Natural killer cell (primary cell): ENCODE results near the gene SLC44A5. TPM values are rescaled to one million over a fixed set of nuclear protein-coding genes. Genes with fewer than 3 reads are reported as not detected.

Experiments used
- ATAC-seq, 3 donors: fragments of 150-1000 bp in 2 of 3; fragments of 200-7000 bp in 1 of 3; cut with Tn5 transposase; 1 replicate in 1 of 3; 2 replicates in 2 of 3; pipeline ENCODE4 v1.10.0; 2021; ENCODE audit warnings: mild to moderate bottlenecking in 2 of 3, moderate library complexity in 2 of 3
- DNase-seq, 2 donors: peaks; one replicate each; pipeline versions ENCODE4 v3.0.0 to v3.0.0-alpha.2; 2013 to 2021; ENCODE audit warnings: mixed read lengths in 1 of 2
- H3K27ac ChIP-seq: one replicate; pipeline ENCODE4 v1.5.1; 2013; ENCODE audit warnings: mild to moderate bottlenecking, low read length
- H3K27me3 ChIP-seq: one replicate; pipeline ENCODE4 v1.6.1; 2013; ENCODE audit warnings: low read length; ENCODE audit not compliant: control insufficient read depth, insufficient read depth
- H3K36me3 ChIP-seq: one replicate; pipeline ENCODE4 v1.6.1; 2013; ENCODE audit warnings: low read length; ENCODE audit not compliant: control insufficient read depth, insufficient read depth
- H3K4me1 ChIP-seq: one replicate; pipeline ENCODE4 v1.6.1; 2013; ENCODE audit warnings: low read length; ENCODE audit not compliant: control insufficient read depth, insufficient read depth
- H3K4me3 ChIP-seq: one replicate; pipeline ENCODE4 v1.5.1; 2013; ENCODE audit warnings: low read length
- H3K9me3 ChIP-seq: one replicate; pipeline ENCODE4 v1.6.1; 2013; ENCODE audit warnings: low read length; ENCODE audit not compliant: control insufficient read depth, insufficient read depth
- H3K27ac Mint-ChIP-seq, 2 donors: one replicate each; pipeline ENCODE4 v1.8.0; 2022; ENCODE audit warnings: mild to moderate bottlenecking in 2 of 2, mixed read lengths in 2 of 2, moderate library complexity in 1 of 2
- H3K27me3 Mint-ChIP-seq, 2 donors: one replicate each; pipeline ENCODE4 v1.8.0; 2022; ENCODE audit warnings: low read depth in 2 of 2, mixed read lengths in 2 of 2
- H3K36me3 Mint-ChIP-seq: one replicate; pipeline ENCODE4 v1.8.0; 2022; ENCODE audit warnings: mixed read lengths
- H3K4me1 Mint-ChIP-seq, 2 donors: one replicate each; pipeline ENCODE4 v1.8.0; 2022; ENCODE audit warnings: mixed read lengths in 2 of 2
- H3K4me3 Mint-ChIP-seq: one replicate; pipeline ENCODE4 v1.8.0; 2022; ENCODE audit warnings: mild to moderate bottlenecking, moderate library complexity, mixed read lengths
- H3K9me3 Mint-ChIP-seq, 2 donors: one replicate each; pipeline ENCODE4 v1.8.0; 2022; ENCODE audit warnings: mixed read lengths in 2 of 2
- CTCF ChIP-seq: fragments of 200-600 bp; IDR thresholded peaks from one replicate; pipeline ENCODE4 v1.8.0; 2022; ENCODE audit warnings: antibody characterized with exemption
- WGBS: methylation state at CpG from one replicate; pipeline ENCODE4 v1.1.7; 2013; ENCODE audit warnings: missing lambda C conversion rate; ENCODE audit not compliant: insufficient coverage; 5-methylcytosine and 5-hydroxymethylcytosine counted together
- intact Hi-C: fragments of 100-400 bp; cut with micrococcal nuclease; formaldehyde crosslinking; loops from one replicate; pipeline ENCODE4 v1.14.2; 2022
- total RNA-seq, 4 donors: library from RNA; stranded (reverse); fragments of 120-200 nt in 1 of 4; gene quantifications; one replicate each; pipeline versions ENCODE4 v1.2.3 to v1.2.4, GENCODE V29; 2013 to 2022

Gene SLC44A5
- total RNA-seq, 3 donors from 2014 or later (not counting 1 experiment from before 2014, with no cell fraction given): 0.15 to 1.2 TPM; not detected in 1

- intact Hi-C loops: no loop called here
- H3K4me1 Mint-ChIP-seq: no peaks in the 10 kb centered on the region
Observed at GRCh38 chr1:75471252-75471651, 139.7 kb downstream of the SLC44A5 start.

GRCh38 chr1:75470448-75470847, 140.5 kb downstream of the SLC44A5 start:
- Mint-ChIP-seq H3K4me1 (no peaks in the 10 kb centered on the region), H3K36me3 (no peaks in the 10 kb centered on the region), H3K9me3 (peaks cover 11 to 14% of the 10 kb centered on the region in 2 donors), H3K27ac (no peak overlapping the region), H3K4me3 (no peak overlapping the region), H3K27me3 (no peaks in the 10 kb centered on the region)
- ATAC-seq (no peak), DNase-seq (no peak)
- no peaks in the 10 kb centered on the region for H3K27me3 ChIP-seq
- 90% methylated on average over 5 of the region's 6 CpGs for WGBS
- no peaks in the 10 kb centered on the region for H3K36me3 ChIP-seq
- no peak for TF ChIP-seq CTCF
- no peak overlapping the region for H3K4me3 ChIP-seq
- no peaks in the 10 kb centered on the region for H3K9me3 ChIP-seq
- H3K4me1 ChIP-seq: no peaks in the 10 kb centered on the region
- intact Hi-C loops: no loop called here
- H3K27ac ChIP-seq: no peak overlapping the region

More at GRCh38 chr1:75471252-75471651, 139.7 kb downstream of the SLC44A5 start:
- H3K9me3 ChIP-seq: no peaks in the 10 kb centered on the region
- TF ChIP-seq CTCF: no peak
- H3K27ac ChIP-seq: no peak overlapping the region
- Mint-ChIP-seq H3K36me3 (no peaks in the 10 kb centered on the region), H3K9me3 (peaks cover 12 to 14% of the 10 kb centered on the region in 2 donors), H3K27ac (no peak overlapping the region), H3K4me3 (no peak overlapping the region), H3K27me3 (no peaks in the 10 kb centered on the region)
- H3K36me3 ChIP-seq: no peaks in the 10 kb centered on the region
- no peak overlapping the region for H3K4me3 ChIP-seq
- no peak for ATAC-seq
- H3K27me3 ChIP-seq: no peaks in the 10 kb centered on the region
- WGBS: 63% methylated on average over 3 of the region's 3 CpGs
- no peak for DNase-seq
- H3K4me1 ChIP-seq: no peaks in the 10 kb centered on the region

- no peak overlapping the region for H3K27ac ChIP-seq
- no peak overlapping the region for H3K4me3 ChIP-seq
- H3K4me1 Mint-ChIP-seq: no peaks in the 10 kb centered on the region
- no peak overlapping the region for H3K4me3 Mint-ChIP-seq
- H3K27me3 ChIP-seq: no peaks in the 10 kb centered on the region
- no peaks in the 10 kb centered on the region for H3K9me3 ChIP-seq
- H3K27me3 Mint-ChIP-seq: no peaks in the 10 kb centered on the region
- no peaks in the 10 kb centered on the region for H3K4me1 ChIP-seq
- H3K36me3 ChIP-seq: no peaks in the 10 kb centered on the region
- DNase-seq (no peak), ATAC-seq (no peak)
- H3K9me3 Mint-ChIP-seq: peaks cover 11 to 18% of the 10 kb centered on the region in 2 donors
- no peak for TF ChIP-seq CTCF
- intact Hi-C loops: no loop called here
- no peaks in the 10 kb centered on the region for H3K36me3 Mint-ChIP-seq
- H3K27ac Mint-ChIP-seq: no peak overlapping the region
- 78% methylated on average over 5 of the region's 7 CpGs for WGBS
Observed at GRCh38 chr1:75469586-75470173, 141.2 kb downstream of the SLC44A5 start.

- Histone ChIP-seq H3K4me3 (no peak overlapping the region), H3K27me3 (no peaks in the 10 kb centered on the region), H3K9me3 (peaks cover 2% of the 10 kb centered on the region), H3K27ac (no peak overlapping the region), H3K4me1 (no peaks in the 10 kb centered on the region), H3K36me3 (no peaks in the 10 kb centered on the region)
- Mint-ChIP-seq H3K27ac (no peak overlapping the region), H3K4me3 (no peak overlapping the region), H3K36me3 (peaks cover 9% of the 10 kb centered on the region), H3K9me3 (peaks cover 14 to 20% of the 10 kb centered on the region in 2 donors), H3K4me1 (no peaks in the 10 kb centered on the region), H3K27me3 (no peaks in the 10 kb centered on the region)
- no peak for DNase-seq
- intact Hi-C loops: no loop called here
- TF ChIP-seq CTCF: no peak
- 90% methylated on average over 3 of the region's 3 CpGs for WGBS
- no peak for ATAC-seq
Observed at GRCh38 chr1:75461808-75462325, 149.0 kb downstream of the SLC44A5 start.
